Stimulated activated CD8-positive, alpha-beta memory T cell treated with anti-CD3 and anti-CD28 coated beads, Interleukin-12 subunit alpha, Interleukin-12 subunit beta, amount 100 ng/mL, for 1 hour (primary cell): Measurements from ENCODE around the gene ELFN1.

Experiments
- DNase-seq: peaks from one replicate; pipeline ENCODE4 v3.0.0-alpha.2; 2020; ENCODE audit warnings: low read depth

The ELFN1 gene

GRCh38 chr7:1675673-1676549 is 5.8 kb downstream of the ELFN1 start:
- DNase-seq = no peak

- DNase-seq = no peak
Measured at GRCh38 chr7:1676550-1677078, 6.5 kb downstream of the ELFN1 start.

GRCh38 chr7:1677206-1678080 is 7.4 kb downstream of the ELFN1 start:
- DNase-seq = no peak

GRCh38 chr7:1678081-1678543 is 8.0 kb downstream of the ELFN1 start:
- DNase-seq = no peak

GRCh38 chr7:1678571-1679325 is 8.7 kb downstream of the ELFN1 start:
- no peak for DNase-seq

DNA sequence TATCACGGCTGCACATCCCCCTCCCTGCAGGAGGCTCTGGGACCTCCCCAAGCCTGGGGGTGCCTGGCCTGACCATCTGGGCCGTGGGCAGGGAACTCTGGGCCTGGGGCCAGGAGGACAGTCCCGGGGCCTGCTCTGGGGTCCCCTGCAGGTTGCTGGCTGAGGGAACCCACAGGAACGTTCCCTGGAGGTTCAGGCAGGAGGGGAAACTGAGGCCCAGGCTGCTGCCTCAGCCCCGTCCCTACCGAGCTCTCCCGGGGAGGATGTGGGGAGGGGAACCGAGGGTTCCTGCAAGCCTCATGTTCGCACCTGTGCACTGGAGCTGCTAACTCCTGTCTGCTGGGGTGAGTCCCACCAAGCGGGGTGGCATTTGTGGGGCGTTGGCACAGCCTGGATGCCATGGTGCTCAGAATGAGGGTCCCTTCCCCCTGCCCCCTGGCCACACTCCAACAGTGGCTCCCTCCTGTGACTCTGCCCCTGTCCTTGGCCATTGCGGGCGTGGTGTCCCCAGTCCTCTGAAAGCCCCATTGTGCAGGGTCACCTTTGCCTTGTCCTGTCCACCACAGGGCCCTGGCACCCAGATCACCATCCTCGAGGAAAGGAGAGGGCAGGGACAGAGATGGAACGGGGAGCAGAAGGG is 9.4 kb downstream of the ELFN1 start:
- DNase-seq = no peak

GRCh38 chr7:1679966-1680730 is 10.1 kb downstream of the ELFN1 start:
- no peak for DNase-seq

- no peak for DNase-seq
Measured at GRCh38 chr7:1681581-1681980, 11.5 kb downstream of the ELFN1 start.

DNA sequence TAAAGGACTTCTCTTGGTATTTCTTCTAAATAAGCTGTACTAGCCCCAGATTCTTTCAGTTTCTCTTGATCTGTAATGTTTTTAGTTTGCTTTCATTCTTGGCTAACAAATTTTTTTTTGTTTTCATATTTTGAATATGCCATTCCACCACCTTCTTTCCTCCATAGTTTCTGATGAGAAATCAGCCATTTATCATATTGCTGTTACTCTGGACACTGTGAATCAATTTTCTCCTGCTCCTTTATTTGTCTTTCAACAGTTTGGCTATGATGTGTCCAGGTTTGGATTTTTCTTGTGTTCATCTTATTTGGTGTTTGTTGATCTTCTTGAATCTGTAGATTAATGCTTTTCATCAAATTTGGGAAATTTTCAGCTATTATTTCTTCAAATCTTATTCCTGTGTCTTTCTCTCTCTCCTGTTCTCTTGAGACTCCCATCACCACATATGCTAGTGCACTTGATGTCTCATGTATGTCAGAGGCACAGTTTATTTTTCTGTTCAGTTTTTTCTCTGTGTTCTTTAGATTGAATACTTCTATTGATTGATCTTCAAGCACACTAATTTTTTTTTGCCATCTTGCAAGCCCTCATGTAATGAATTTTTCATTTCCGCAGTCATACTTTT is 15.0 kb downstream of the ELFN1 start:
- no peak for DNase-seq

DNA sequence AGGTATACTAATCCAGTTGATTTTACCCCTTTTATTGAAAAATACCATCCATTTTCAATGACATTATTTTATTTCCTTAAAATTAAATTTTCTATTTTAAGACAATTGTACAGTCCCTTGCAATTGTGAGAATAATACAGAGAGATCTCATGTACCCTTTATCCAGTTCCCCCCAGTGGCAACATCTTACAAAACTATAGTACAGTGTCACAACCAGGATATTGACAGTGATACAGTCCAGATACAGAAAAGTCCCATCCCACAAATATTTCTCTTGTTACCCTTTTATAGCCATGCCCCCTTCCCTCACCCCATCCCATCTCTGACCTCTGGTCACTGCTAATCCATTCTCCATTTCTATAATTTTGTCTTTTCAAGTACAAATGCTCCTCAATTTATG is 18.5 kb downstream of the ELFN1 start:
- no peak for DNase-seq

- DNase-seq = no peak
Measured at GRCh38 chr7:1689311-1689710, 19.2 kb downstream of the ELFN1 start.

GRCh38 chr7:1690359-1690958 is 20.4 kb downstream of the ELFN1 start:
- no peak for DNase-seq

GRCh38 chr7:1691096-1691495 is 21.0 kb downstream of the ELFN1 start:
- DNase-seq = no peak

DNA sequence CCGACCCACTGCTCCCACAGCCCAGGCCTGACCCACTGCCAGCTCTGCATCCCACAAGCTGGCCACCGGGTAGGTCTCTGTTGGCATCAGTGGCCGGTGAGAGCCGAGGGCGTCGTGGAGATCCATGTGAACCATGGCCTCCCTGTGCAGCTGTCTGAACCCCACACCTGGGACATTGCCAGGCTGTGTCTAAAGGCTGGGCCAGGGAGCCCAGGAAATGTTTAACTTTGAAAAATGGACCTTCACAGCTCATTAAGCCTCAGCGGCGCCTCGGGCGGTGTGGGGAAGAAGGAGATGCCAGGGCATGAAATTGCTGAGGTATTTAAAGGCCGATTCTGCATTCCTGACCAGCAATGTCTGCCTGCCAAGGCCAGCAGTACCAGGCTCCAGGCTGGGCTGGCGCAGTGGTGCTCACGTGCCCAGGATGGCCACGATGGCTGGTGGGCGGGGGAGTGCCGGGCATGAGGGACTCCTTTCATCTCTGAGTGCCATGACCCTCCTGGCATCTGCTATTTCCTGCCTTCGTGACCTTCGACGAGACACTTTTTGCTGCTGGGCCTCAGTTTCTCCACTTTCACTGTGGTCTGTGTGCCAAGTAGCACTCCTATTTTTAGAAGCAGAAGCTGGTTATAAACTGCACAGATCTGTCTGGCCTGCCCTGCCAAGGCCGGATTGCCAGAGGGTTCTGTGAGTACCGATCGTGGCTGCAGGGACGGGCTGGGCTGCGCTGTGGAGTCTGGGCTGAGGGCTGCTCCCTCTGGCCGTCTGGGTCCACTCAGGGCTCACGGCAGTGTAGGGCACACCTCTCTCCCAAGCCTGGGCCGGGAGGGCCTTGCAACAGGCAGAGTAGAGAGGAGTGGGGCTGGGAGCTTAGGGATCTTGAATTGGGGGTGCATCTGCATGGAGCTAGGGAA is 21.8 kb downstream of the ELFN1 start:
- DNase-seq = no peak

DNA sequence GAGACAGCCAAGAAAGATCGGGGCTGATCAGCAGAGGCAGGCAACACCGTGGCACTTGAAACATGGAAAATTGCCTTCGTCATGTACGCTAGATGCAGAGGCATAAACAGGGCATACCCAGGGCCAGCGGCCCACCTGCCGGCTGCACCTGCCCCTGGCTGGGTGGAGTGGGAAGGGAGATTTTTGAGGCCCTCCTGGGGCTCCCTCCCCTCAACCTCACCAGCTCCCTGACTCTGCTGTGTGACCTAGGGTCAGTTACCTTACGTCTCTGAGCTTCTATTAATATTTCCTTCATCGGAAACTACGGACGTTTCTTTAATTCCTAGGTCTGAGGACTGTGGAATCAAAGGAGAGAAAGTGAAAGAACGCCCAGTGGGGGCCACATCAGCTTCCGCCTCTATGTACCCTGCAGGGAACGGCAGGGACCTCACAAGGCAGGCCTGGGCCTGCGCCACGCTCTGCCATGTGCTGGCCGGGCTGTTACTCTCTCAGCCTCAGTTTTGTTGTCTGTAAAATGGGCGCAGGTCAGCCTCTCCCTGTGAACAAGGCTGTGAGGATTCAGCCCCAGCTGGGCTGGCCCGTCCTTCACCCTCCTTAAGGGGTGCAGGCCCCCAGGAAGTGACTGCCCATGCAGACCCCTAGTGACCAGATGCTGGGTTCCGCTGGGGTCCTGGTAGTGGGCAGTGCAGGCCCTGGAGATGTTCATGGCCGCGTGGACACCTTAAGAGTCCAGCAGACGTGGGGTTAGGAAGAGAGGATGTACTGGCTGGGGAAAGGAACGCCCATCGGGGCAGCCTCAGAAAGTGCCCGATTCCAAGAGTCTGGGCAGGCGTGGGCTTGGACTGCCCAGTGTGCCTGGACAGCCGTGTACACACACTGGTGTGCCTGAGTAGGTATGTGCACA is 22.7 kb downstream of the ELFN1 start:
- no peak for DNase-seq

DNA sequence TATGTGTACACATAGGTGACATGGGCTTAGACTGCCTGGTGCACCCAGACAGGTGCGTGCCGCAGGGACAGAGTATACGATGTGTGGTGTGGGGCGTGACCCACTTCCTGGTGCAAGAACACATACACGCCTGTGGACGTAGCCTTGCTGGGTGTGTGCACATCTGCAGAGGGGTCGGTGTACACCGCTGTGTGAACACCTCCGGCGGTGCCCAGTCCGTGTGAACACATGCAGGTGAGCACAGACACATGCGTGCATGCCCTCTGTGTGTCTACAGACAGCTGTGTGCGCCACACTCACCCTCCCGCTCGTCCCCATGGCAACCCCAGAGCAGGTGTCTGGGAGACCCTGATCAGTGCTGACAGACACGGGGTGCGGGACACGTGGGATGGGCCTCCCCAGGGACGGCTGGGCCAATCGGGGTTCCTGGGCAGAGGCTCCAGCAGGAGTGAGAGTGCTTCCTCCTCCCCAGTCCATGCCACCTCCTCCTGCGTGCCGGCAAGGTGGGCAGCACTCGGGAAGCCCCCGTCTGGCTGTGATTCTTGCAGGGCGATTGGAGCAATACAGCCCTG is 23.4 kb downstream of the ELFN1 start:
- no peak for DNase-seq

DNA sequence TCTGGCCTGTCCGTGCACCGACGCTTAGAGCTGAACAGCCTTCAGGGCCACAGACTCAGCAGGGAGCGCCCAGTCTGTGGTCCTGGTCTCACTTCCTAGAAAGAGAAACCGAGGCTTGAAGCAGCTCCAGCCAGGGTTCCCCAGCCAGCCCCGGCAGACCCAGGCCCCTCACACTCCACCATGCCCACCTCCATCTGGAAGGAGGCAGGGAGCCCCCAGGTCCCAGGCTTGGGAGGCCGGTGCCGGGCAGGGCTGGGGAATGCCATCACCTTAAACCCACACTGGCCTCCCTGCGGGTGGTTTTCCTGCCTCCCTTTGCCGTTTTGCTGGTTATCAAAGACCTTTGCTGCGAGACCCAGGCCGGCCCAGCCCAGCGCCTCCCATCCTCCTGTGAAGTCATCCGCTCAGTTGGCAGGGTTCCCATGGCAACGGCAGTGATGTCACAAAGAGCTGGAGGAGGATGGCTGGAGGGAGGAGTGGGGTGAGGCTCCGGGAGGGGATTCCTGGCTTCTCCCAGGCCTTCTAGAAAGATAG is 24.0 kb downstream of the ELFN1 start:
- DNase-seq = no peak
